IMR-90 (cell line): Measurements from ENCODE around the gene NCKAP5. TPM values are rescaled to one million over a fixed set of nuclear protein-coding genes. Genes with fewer than 3 reads are reported as not detected.

Experiments
- ATAC-seq: fragments of 200-7000 bp; cut with Tn5 transposase; 2 replicates; pipeline ENCODE4 v1.9.1; 2020; ENCODE audit warnings: low read depth, mild to moderate bottlenecking, moderate library complexity
- BruUV-seq: library from RNA; stranded (reverse); fragments of 400-500 nt; replicated peaks from 2 replicates; lab custom pipeline; 2021; lab: Mats Ljungman, UMichigan
- CTCF ChIA-PET: fragments of 300-600 bp; formaldehyde crosslinking; extraction: SDS; loops from one replicate; lab custom pipeline; 2021; ENCODE audit warnings: antibody characterized with exemption; lab: Yijun Ruan, JAX
- POLR2A ChIA-PET: fragments of 300-600 bp; sonication (Branson Sonifier 250); formaldehyde crosslinking; loops from one replicate; lab custom pipeline; 2022; ENCODE audit warnings: antibody characterized with exemption; ENCODE audit not compliant: unreplicated experiment; lab: Charles Lee
- DNase-seq: peaks from one replicate; pipeline ENCODE4 v3.0.0; 2013
- H2AFZ ChIP-seq: replicated peaks from 2 replicates; pipeline ENCODE3; 2013; ENCODE audit warnings: low read length, mild to moderate bottlenecking; ENCODE audit not compliant: poor library complexity
- H2AK5ac ChIP-seq: 2 replicates; pipeline ENCODE4 v1.6.1; 2013; ENCODE audit warnings: low read depth, low read length, inconsistent platforms
- H2AK9ac ChIP-seq: replicated peaks from 2 replicates; pipeline ENCODE3; 2013; ENCODE audit warnings: mild to moderate bottlenecking, low read depth, low read length, moderate library complexity; ENCODE audit not compliant: poor library complexity
- H2BK120ac ChIP-seq: 2 replicates; pipeline ENCODE4 v1.6.1; 2013; ENCODE audit warnings: low read depth, low read length, inconsistent platforms
- H2BK15ac ChIP-seq: 3 replicates; pipeline ENCODE4 v1.6.1; 2013; ENCODE audit warnings: low read depth, low read length, inconsistent platforms
- H2BK20ac ChIP-seq: 2 replicates; pipeline ENCODE4 v1.6.1; 2013; ENCODE audit warnings: low read depth, mild to moderate bottlenecking, inconsistent platforms, low read length, moderate library complexity
- H2BK5ac ChIP-seq: 2 replicates; pipeline ENCODE4 v1.6.1; 2013; ENCODE audit warnings: mild to moderate bottlenecking, low read depth, low read length, inconsistent platforms; ENCODE audit not compliant: poor library complexity, severe bottlenecking
- H3K14ac ChIP-seq: replicated peaks from 2 replicates; pipeline ENCODE4 v1.6.1; 2013; ENCODE audit warnings: low read depth, low read length, inconsistent platforms
- H3K18ac ChIP-seq: 2 replicates; pipeline ENCODE4 v1.6.1; 2013; ENCODE audit warnings: low read depth, low read length, control low read depth
- H3K23ac ChIP-seq: 2 replicates; pipeline ENCODE4 v1.6.1; 2013; ENCODE audit warnings: low read depth, low read length, inconsistent platforms
- H3K27ac ChIP-seq: 2 replicates; pipeline ENCODE4 v1.5.1; 2013; ENCODE audit warnings: mild to moderate bottlenecking, control low read depth, low read length; ENCODE audit not compliant: insufficient read depth
- H3K27me3 ChIP-seq: 2 replicates; pipeline ENCODE4 v1.6.1; 2013; ENCODE audit warnings: low read length; ENCODE audit not compliant: control insufficient read depth, insufficient read depth
- H3K36me3 ChIP-seq: 2 replicates; pipeline ENCODE4 v1.6.1; 2013; ENCODE audit warnings: low read length, mixed read lengths; ENCODE audit not compliant: control insufficient read depth, insufficient read depth
- H3K4ac ChIP-seq: 2 replicates; pipeline ENCODE4 v1.6.1; 2013; ENCODE audit warnings: low read depth, low read length, inconsistent platforms
- H3K4me1 ChIP-seq: 2 replicates; pipeline ENCODE4 v1.6.1; 2013; ENCODE audit warnings: low read length, mixed read lengths; ENCODE audit not compliant: control insufficient read depth, insufficient read depth
- H3K4me2 ChIP-seq: 2 replicates; pipeline ENCODE4 v1.6.1; 2013; ENCODE audit warnings: low read depth, mild to moderate bottlenecking, control low read depth, low read length, moderate library complexity
- H3K4me3 ChIP-seq: 2 replicates; pipeline ENCODE4 v1.5.1; 2013; ENCODE audit warnings: low read depth, mild to moderate bottlenecking, control low read depth, low read length, moderate library complexity; ENCODE audit not compliant: insufficient read depth
- H3K56ac ChIP-seq: 2 replicates; pipeline ENCODE4 v1.6.1; 2013; ENCODE audit warnings: low read length, inconsistent platforms; ENCODE audit not compliant: insufficient read depth; ENCODE audit errors: extremely low read depth
- H3K79me1 ChIP-seq, 2 experiments: 2 replicates each; pipeline ENCODE4 v1.6.1; 2013; ENCODE audit warnings: low read length in 2 of 2, inconsistent platforms in 1 of 2, low read depth in 1 of 2
- H3K9ac ChIP-seq: 2 replicates; pipeline ENCODE4 v1.6.1; 2013; ENCODE audit warnings: low read depth, low read length, control low read depth
- H3K9me1 ChIP-seq: 2 replicates; pipeline ENCODE4 v1.6.1; 2013; ENCODE audit warnings: low read length, inconsistent platforms; ENCODE audit not compliant: insufficient read depth
- H3K9me3 ChIP-seq: 2 replicates; pipeline ENCODE4 v1.6.1; 2013; ENCODE audit warnings: low read length; ENCODE audit not compliant: control insufficient read depth, insufficient read depth
- H4K20me1 ChIP-seq: 2 replicates; pipeline ENCODE4 v1.6.1; 2013; ENCODE audit warnings: low read length, inconsistent platforms; ENCODE audit not compliant: insufficient read depth
- H4K5ac ChIP-seq: 2 replicates; pipeline ENCODE4 v1.6.1; 2013; ENCODE audit warnings: mild to moderate bottlenecking, low read depth, low read length, control low read depth
- H4K8ac ChIP-seq, 2 experiments: 2 replicates each; pipeline ENCODE4 v1.6.1; 2013; ENCODE audit warnings: low read depth in 2 of 2, low read length in 2 of 2, control low read depth in 1 of 2, inconsistent platforms in 1 of 2
- H4K91ac ChIP-seq: 2 replicates; pipeline ENCODE4 v1.6.1; 2013; ENCODE audit warnings: low read depth, low read length, inconsistent platforms; ENCODE audit not compliant: insufficient read depth
- BHLHE40 ChIP-seq: fragments of 150-350 bp; IDR thresholded peaks from 2 replicates; pipeline ENCODE4 v1.6.1; 2016; ENCODE audit warnings: mild to moderate bottlenecking, low read depth, low read length
- RAD21 ChIP-seq: IDR thresholded peaks from 2 replicates; pipeline ENCODE4 v1.6.1; 2012; ENCODE audit warnings: low read length, improper control_type of control experiment
- WGBS, 2 experiments: methylation state at CpG; one replicate each; pipeline versions ENCODE4 v1.1.5 to v1.1.7; 2013; ENCODE audit warnings: missing lambda C conversion rate in 2 of 2; ENCODE audit not compliant: insufficient read length in 1 of 2; ENCODE audit errors: extremely low coverage in 2 of 2; 5-methylcytosine and 5-hydroxymethylcytosine counted together
- dilution Hi-C: fragments of 300-500 bp; cut with HindIII; formaldehyde crosslinking; loops from one replicate; pipeline ENCODE4 v1.14.3; 2018; ENCODE audit warnings: low sequenced_read_pairs; ENCODE audit not compliant: unreplicated experiment
- in situ Hi-C: fragments of 300-500 bp; cut with MboI; formaldehyde crosslinking; loops from 3 replicates; pipeline ENCODE4 v1.14.3; 2019; ENCODE audit warnings: low sequenced_read_pairs, inconsistent platforms, mixed read lengths
- intact Hi-C: fragments of 100-400 bp; cut with micrococcal nuclease; formaldehyde crosslinking; loops from 2 replicates; pipeline ENCODE4 v1.10.0; 2022
- polyA plus RNA-seq, 3 experiments: library from polyadenylated mRNA; depleted of rRNA; stranded (reverse); fragments of >200 nt; gene quantifications; 2 replicates each; pipeline ENCODE4 v1.2.3, GENCODE V29; 2012; ENCODE audit warnings: low replicate concordance in 1 of 3
- total RNA-seq: library from RNA; depleted of rRNA; stranded (reverse); fragments of >200 nt; gene quantifications from 2 replicates; pipeline ENCODE4 v1.2.3, GENCODE V29; 2012

NCKAP5 gene
- total and polyA plus RNA-seq, 2 of the 4 experiments (the other 2 are of a cell fraction), result 2.7 to 3.9 TPM

GRCh38 chr2:132830321-132830827, 737.9 kb downstream of the NCKAP5 start:
- Histone ChIP-seq H4K91ac (no peak overlapping the region), H4K8ac (no peak overlapping the region), H3K9me3 (no peaks in the 10 kb centered on the region), H3K18ac (no peak overlapping the region), H3K27ac (no peak overlapping the region), H3K9ac (no peak overlapping the region), H2BK120ac (no peak overlapping the region), H2AK9ac (no peak overlapping the region), H2AK5ac (no peak overlapping the region), H3K14ac (no peak overlapping the region), H4K5ac (no peak overlapping the region), H3K79me1 (peaks cover 0 to 11% of the 10 kb centered on the region in 2 experiments; a peak in 2 of 4 replicates), H3K23ac (no peak overlapping the region), H2BK15ac (no peak overlapping the region), H3K36me3 (peaks cover 10% of the 10 kb centered on the region), H3K56ac (no peak overlapping the region), H2BK5ac (no peak overlapping the region), H3K4me1 (no peaks in the 10 kb centered on the region), H3K4me2 (no peak overlapping the region), H3K4me3 (no peak overlapping the region), H2BK20ac (no peak overlapping the region), H3K27me3 (no peaks in the 10 kb centered on the region), H3K4ac (no peak overlapping the region), H3K9me1 (peaks cover 3% of the 10 kb centered on the region), H2AFZ (no peak overlapping the region), H4K20me1 (no peaks in the 10 kb centered on the region)
- CTCF ChIA-PET, result no interaction called here
- dilution Hi-C loops, result no loop called here
- DNase-seq, result no peak
- in situ Hi-C loops, result no loop called here
- intact Hi-C loops, result no loop called here
- BruUV-seq, result no TSS peak
- no peak for ATAC-seq
- TF ChIP-seq BHLHE40 (no peak), RAD21 (no peak)
- no CpG with 5 or more reads among the region's 3 CpGs for WGBS, 2 experiments
- POLR2A ChIA-PET, result no interaction called here
